GM23338 (cell line): Measurements from ENCODE around the gene PIN1. TPM values are rescaled to one million over a fixed set of nuclear protein-coding genes. Genes with fewer than 3 reads are reported as not detected.

Experiments used
- ATAC-seq: fragments of 200-7000 bp; cut with Tn5 transposase; 3 replicates; pipeline ENCODE4 v1.9.1; 2020
- DNase-seq: peaks from one replicate; pipeline ENCODE4 v3.0.0-alpha.2; 2015; ENCODE audit warnings: low spot score
- H2AFZ ChIP-seq: fragments of 200-600 bp; sonication (generic); 2 replicates; pipeline ENCODE4 v1.8.0; 2016; ENCODE audit warnings: antibody characterized with exemption, mild to moderate bottlenecking, moderate library complexity
- H3F3A ChIP-seq: fragments of 200-600 bp; sonication (generic); replicated peaks from 2 replicates; pipeline ENCODE4 v1.8.0; 2017; ENCODE audit warnings: antibody characterized with exemption, mixed run types, low read depth
- H3K27ac ChIP-seq: fragments of 200-600 bp; sonication (generic); 2 replicates; pipeline ENCODE4 v1.6.1; 2016; ENCODE audit warnings: low read depth
- H3K27me3 ChIP-seq: fragments of 200-600 bp; sonication (generic); 2 replicates; pipeline ENCODE4 v1.8.0; 2016; ENCODE audit warnings: mild to moderate bottlenecking, mixed run types, moderate library complexity; ENCODE audit not compliant: insufficient read depth
- H3K36me3 ChIP-seq: fragments of 200-600 bp; sonication (generic); 2 replicates; pipeline ENCODE4 v1.8.0; 2016; ENCODE audit warnings: mild to moderate bottlenecking; ENCODE audit not compliant: insufficient read depth
- H3K4me1 ChIP-seq: fragments of 200-600 bp; sonication (generic); 2 replicates; pipeline ENCODE4 v1.8.0; 2016; ENCODE audit warnings: mild to moderate bottlenecking, moderate library complexity; ENCODE audit not compliant: insufficient read depth
- H3K4me2 ChIP-seq: fragments of 200-600 bp; sonication (generic); 2 replicates; pipeline ENCODE4 v1.7.1; 2017; ENCODE audit warnings: mixed run types
- H3K4me3 ChIP-seq: fragments of 200-600 bp; sonication (generic); 2 replicates; pipeline ENCODE4 v1.6.1; 2016; ENCODE audit warnings: mixed run types
- H3K79me2 ChIP-seq: fragments of 200-600 bp; sonication (generic); replicated peaks from 2 replicates; pipeline ENCODE4 v1.8.0; 2017; ENCODE audit warnings: mild to moderate bottlenecking; ENCODE audit not compliant: insufficient read depth
- H3K9me2 ChIP-seq: fragments of 200-600 bp; sonication (generic); 2 replicates; pipeline ENCODE4 v1.8.0; 2017; ENCODE audit not compliant: insufficient read depth
- H4K20me1 ChIP-seq: fragments of 200-600 bp; sonication (generic); replicated peaks from 2 replicates; pipeline ENCODE4 v1.8.0; 2017; ENCODE audit warnings: mild to moderate bottlenecking; ENCODE audit not compliant: insufficient read depth
- H3K27ac Mint-ChIP-seq: 2 replicates; pipeline ENCODE4 v1.8.0; 2020; ENCODE audit warnings: inconsistent platforms, mild to moderate bottlenecking, moderate library complexity, mixed read lengths
- H3K27me3 Mint-ChIP-seq: 3 replicates; pipeline ENCODE4 v1.8.0; 2022; ENCODE audit warnings: low read depth, mild to moderate bottlenecking, moderate library complexity, mixed read lengths, inconsistent platforms; ENCODE audit not compliant: insufficient read depth, poor library complexity
- H3K36me3 Mint-ChIP-seq: 3 replicates; pipeline ENCODE4 v1.8.0; 2021; ENCODE audit warnings: low read depth, mild to moderate bottlenecking, inconsistent platforms, moderate library complexity, mixed read lengths
- H3K4me1 Mint-ChIP-seq: 3 replicates; pipeline ENCODE4 v1.8.0; 2020; ENCODE audit warnings: mild to moderate bottlenecking, inconsistent platforms, mixed read lengths
- H3K4me3 Mint-ChIP-seq: 3 replicates; pipeline ENCODE4 v1.8.0; 2021; ENCODE audit warnings: moderate library complexity, mild to moderate bottlenecking, inconsistent platforms, mixed read lengths
- H3K9me3 Mint-ChIP-seq: 3 replicates; pipeline ENCODE4 v1.8.0; 2020; ENCODE audit warnings: moderate library complexity, mild to moderate bottlenecking, inconsistent platforms, mixed read lengths
- CREB1 ChIP-seq: fragments of 250-450 bp; sonication (Bioruptor Pico); IDR thresholded peaks from 2 replicates; pipeline ENCODE4 v1.5.0; 2020; ENCODE audit warnings: low read depth, mild to moderate bottlenecking, moderate library complexity
- CTCF ChIP-seq, 2 experiments: fragments of 200-600 bp in 1 of 2; sonication (generic) in 1 of 2; conservative IDR thresholded peaks; 2 replicates each; pipeline versions ENCODE4 v1.5.1 to v1.6.1; 2016 to 2017; ENCODE audit warnings: antibody characterized with exemption in 2 of 2, low read depth in 2 of 2, mild to moderate bottlenecking in 2 of 2, moderate library complexity in 1 of 2
- ETS1 ChIP-seq: IDR thresholded peaks from 2 replicates; pipeline ENCODE4 v1.6.1; 2016; ENCODE audit warnings: antibody characterized with exemption
- EZH2 ChIP-seq: fragments of 200-600 bp; sonication (generic); IDR thresholded peaks from one replicate; pipeline ENCODE4 v1.8.0; 2017; ENCODE audit warnings: antibody characterized with exemption, mild to moderate bottlenecking, low read depth; ENCODE audit not compliant: unreplicated experiment
- EZH2phosphoT487 ChIP-seq: fragments of 200-600 bp; sonication (generic); IDR thresholded peaks from one replicate; pipeline ENCODE4 v1.8.1; 2018; ENCODE audit warnings: antibody characterized with exemption; ENCODE audit not compliant: unreplicated experiment
- JUNB ChIP-seq: IDR thresholded peaks from one replicate; pipeline ENCODE4 v1.6.1; 2016; ENCODE audit warnings: antibody characterized with exemption; ENCODE audit not compliant: unreplicated experiment
- NANOG ChIP-seq: IDR thresholded peaks from 2 replicates; pipeline ENCODE4 v1.6.1; 2016; ENCODE audit warnings: antibody characterized with exemption, borderline replicate concordance
- POLR2AphosphoS5 ChIP-seq: IDR thresholded peaks from 2 replicates; pipeline ENCODE4 v1.6.1; 2016; ENCODE audit warnings: antibody characterized with exemption, low read depth
- REST ChIP-seq: IDR thresholded peaks from one replicate; pipeline ENCODE4 v1.6.1; 2018; ENCODE audit warnings: antibody characterized with exemption; ENCODE audit not compliant: unreplicated experiment
- STAT1 ChIP-seq: IDR thresholded peaks from one replicate; pipeline ENCODE4 v1.6.1; 2016; ENCODE audit warnings: antibody characterized with exemption; ENCODE audit not compliant: unreplicated experiment
- ZNF114 ChIP-seq: fragments of 250-450 bp; sonication (Bioruptor Pico); IDR thresholded peaks from 2 replicates; pipeline ENCODE4 v1.5.0; 2020; ENCODE audit warnings: mild to moderate bottlenecking, moderate library complexity
- ZNF331 ChIP-seq: fragments of 250-450 bp; sonication (Bioruptor Pico); IDR thresholded peaks from 2 replicates; pipeline ENCODE4 v1.5.0; 2020; ENCODE audit warnings: low read depth, mild to moderate bottlenecking, moderate library complexity
- polyA plus RNA-seq: library from polyadenylated mRNA; unstranded; fragments of >200 nt; fragmentation: Nextera tagmentation; extraction: Ambion mirVana; gene quantifications from 2 replicates; pipeline ENCODE4 v1.2.1, GENCODE V29; 2016
- total RNA-seq: library from RNA; depleted of rRNA; stranded (reverse); fragments of >200 nt; shearing (Covaris generic); gene quantifications from 2 replicates; pipeline ENCODE4 v1.2.3, GENCODE V29; 2014
- TF ChIP-seq, protein P1 (sequence below): fragments of 250-450 bp; sonication (Bioruptor Pico); IDR thresholded peaks from 2 replicates; pipeline ENCODE4 v1.5.0; 2020; ENCODE audit warnings: mild to moderate bottlenecking, moderate library complexity

PIN1 gene
- total and polyA plus RNA-seq, 2 experiments from 2014 or later: 127 TPM

DNA sequence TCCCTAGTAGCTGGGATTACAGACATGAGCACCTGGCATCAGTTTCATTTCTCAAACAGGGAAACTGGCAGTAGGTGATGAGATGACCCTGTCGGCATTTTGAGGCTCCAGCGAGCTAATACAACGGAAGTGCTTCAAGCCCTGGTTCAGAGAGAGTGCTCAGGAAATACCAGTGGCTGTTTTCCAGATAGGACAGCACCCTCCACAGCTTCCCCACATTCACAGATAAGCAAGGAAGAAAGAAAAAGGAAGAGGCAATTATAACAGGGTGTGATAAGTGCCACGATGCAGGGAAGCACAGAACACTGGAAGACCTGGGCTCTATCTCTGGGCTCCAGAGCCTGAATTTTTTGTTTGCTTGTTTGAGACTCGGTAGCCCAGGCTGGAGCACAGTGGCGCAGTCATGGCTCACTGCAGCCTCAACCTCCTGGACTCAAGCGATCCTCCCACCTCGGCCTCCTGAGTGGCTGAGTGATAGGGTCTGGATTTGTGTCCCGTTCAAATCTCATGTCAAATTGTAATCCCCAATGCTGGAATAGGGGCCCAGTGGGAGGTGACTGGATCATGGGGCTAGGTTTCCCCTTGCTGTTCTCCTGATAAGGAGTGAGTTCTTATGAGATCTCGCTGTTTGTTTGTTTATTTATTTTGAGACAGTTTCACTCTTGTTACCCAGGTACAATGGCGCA is 43.5 kb downstream of the PIN1 start:
- 0 out of 2 replicates have a peak, but pooled peaks cover 2% of the 10 kb centered on the region for H3F3A ChIP-seq
- no peak overlapping the region for H3K4me2 ChIP-seq
- no peaks in the 10 kb centered on the region; the same call in 2 of the 3 replicates for H3K9me3 Mint-ChIP-seq
- peaks cover 18% of the 10 kb centered on the region for H4K20me1 ChIP-seq
- ATAC-seq (no peak), DNase-seq (no peak)
- no peak overlapping the region for H3K27ac ChIP-seq
- 0 out of 2 replicates have a peak, but pooled peaks cover 3% of the 10 kb centered on the region for H3K4me1 ChIP-seq
- no peak overlapping the region for H3K4me3 ChIP-seq
- H3K27me3 ChIP-seq: no peaks in the 10 kb centered on the region
- H3K27ac Mint-ChIP-seq: no peak overlapping the region
- no peaks in the 10 kb centered on the region for H3K9me2 ChIP-seq
- peaks cover 10% of the 10 kb centered on the region; the same call in 2 of the 3 replicates for H3K4me1 Mint-ChIP-seq
- H3K79me2 ChIP-seq: no peaks in the 10 kb centered on the region; the same call in none of the 2 replicates
- no peak overlapping the region for H3K4me3 Mint-ChIP-seq
- no peak for TF ChIP-seq JUNB
- no peak for TF ChIP-seq EZH2phosphoT487
- no peak for TF ChIP-seq POLR2AphosphoS5
- TF ChIP-seq ETS1: no peak
- TF ChIP-seq EZH2: no peak
- no peak for TF ChIP-seq REST
- no peak for TF ChIP-seq STAT1
- no peak for TF ChIP-seq ZNF114
- TF ChIP-seq, protein P1, sequence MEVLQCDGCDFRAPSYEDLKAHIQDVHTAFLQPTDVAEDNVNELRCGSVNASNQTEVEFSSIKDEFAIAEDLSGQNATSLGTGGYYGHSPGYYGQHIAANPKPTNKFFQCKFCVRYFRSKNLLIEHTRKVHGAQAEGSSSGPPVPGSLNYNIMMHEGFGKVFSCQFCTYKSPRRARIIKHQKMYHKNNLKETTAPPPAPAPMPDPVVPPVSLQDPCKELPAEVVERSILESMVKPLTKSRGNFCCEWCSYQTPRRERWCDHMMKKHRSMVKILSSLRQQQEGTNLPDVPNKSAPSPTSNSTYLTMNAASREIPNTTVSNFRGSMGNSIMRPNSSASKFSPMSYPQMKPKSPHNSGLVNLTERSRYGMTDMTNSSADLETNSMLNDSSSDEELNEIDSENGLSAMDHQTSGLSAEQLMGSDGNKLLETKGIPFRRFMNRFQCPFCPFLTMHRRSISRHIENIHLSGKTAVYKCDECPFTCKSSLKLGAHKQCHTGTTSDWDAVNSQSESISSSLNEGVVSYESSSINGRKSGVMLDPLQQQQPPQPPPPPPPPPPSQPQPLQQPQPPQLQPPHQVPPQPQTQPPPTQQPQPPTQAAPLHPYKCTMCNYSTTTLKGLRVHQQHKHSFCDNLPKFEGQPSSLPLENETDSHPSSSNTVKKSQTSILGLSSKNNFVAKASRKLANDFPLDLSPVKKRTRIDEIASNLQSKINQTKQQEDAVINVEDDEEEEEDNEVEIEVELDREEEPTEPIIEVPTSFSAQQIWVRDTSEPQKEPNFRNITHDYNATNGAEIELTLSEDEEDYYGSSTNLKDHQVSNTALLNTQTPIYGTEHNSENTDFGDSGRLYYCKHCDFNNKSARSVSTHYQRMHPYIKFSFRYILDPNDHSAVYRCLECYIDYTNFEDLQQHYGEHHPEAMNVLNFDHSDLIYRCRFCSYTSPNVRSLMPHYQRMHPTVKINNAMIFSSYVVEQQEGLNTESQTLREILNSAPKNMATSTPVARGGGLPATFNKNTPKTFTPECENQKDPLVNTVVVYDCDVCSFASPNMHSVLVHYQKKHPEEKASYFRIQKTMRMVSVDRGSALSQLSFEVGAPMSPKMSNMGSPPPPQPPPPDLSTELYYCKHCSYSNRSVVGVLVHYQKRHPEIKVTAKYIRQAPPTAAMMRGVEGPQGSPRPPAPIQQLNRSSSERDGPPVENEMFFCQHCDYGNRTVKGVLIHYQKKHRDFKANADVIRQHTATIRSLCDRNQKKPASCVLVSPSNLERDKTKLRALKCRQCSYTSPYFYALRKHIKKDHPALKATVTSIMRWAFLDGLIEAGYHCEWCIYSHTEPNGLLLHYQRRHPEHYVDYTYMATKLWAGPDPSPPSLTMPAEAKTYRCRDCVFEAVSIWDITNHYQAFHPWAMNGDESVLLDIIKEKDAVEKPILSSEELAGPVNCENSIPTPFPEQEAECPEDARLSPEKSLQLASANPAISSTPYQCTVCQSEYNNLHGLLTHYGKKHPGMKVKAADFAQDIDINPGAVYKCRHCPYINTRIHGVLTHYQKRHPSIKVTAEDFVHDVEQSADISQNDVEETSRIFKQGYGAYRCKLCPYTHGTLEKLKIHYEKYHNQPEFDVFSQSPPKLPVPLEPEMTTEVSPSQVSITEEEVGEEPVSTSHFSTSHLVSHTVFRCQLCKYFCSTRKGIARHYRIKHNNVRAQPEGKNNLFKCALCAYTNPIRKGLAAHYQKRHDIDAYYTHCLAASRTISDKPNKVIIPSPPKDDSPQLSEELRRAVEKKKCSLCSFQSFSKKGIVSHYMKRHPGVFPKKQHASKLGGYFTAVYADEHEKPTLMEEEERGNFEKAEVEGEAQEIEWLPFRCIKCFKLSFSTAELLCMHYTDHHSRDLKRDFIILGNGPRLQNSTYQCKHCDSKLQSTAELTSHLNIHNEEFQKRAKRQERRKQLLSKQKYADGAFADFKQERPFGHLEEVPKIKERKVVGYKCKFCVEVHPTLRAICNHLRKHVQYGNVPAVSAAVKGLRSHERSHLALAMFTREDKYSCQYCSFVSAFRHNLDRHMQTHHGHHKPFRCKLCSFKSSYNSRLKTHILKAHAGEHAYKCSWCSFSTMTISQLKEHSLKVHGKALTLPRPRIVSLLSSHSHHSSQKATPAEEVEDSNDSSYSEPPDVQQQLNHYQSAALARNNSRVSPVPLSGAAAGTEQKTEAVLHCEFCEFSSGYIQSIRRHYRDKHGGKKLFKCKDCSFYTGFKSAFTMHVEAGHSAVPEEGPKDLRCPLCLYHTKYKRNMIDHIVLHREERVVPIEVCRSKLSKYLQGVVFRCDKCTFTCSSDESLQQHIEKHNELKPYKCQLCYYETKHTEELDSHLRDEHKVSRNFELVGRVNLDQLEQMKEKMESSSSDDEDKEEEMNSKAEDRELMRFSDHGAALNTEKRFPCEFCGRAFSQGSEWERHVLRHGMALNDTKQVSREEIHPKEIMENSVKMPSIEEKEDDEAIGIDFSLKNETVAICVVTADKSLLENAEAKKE (CRISPR knock-in tag): no peak
- TF ChIP-seq NANOG: no peak
- no peak for TF ChIP-seq ZNF331 (CRISPR knock-in tag)
- no peak for TF ChIP-seq CTCF (conservative IDR thresholded peaks at IDR 0.05; ENCODE audit: low read depth in 2 of 2)
- TF ChIP-seq CREB1 (CRISPR knock-in tag): no peak
- no peaks in the 10 kb centered on the region for H3K36me3 ChIP-seq
- no peak overlapping the region for H2AFZ ChIP-seq
- H3K27me3 Mint-ChIP-seq: no peaks in the 10 kb centered on the region
- H3K36me3 Mint-ChIP-seq: peaks cover 7% of the 10 kb centered on the region; the same call in 2 of the 3 replicates
